BLaER1 treated with 17β-estradiol and CSF1 and Interleukin-3, amounts not matched to agents 10 nM and 100 nM (cell line): ENCODE data around the gene PHPT1.

ENCODE experiments used
- H3K27ac ChIP-seq, 11 experiments: shearing (Covaris generic); formaldehyde crosslinking; 2 replicates each; pipeline ENCODE4 v1.8.1; 2022
- H3K27me3 ChIP-seq, 11 experiments: shearing (Covaris generic); formaldehyde crosslinking; 2 replicates each; pipeline ENCODE4 v1.8.1; 2022
- H3K36me3 ChIP-seq, 11 experiments: shearing (Covaris generic); formaldehyde crosslinking; 2 replicates each; pipeline ENCODE4 v1.8.1; 2022
- H3K4me1 ChIP-seq, 10 experiments: shearing (Covaris generic); formaldehyde crosslinking; 2 replicates each; pipeline ENCODE4 v1.8.1; 2022
- H3K4me2 ChIP-seq, 11 experiments: shearing (Covaris generic); formaldehyde crosslinking; 2 replicates each; pipeline ENCODE4 v1.8.1; 2022
- H3K4me3 ChIP-seq, 10 experiments: shearing (Covaris generic); formaldehyde crosslinking; 2 replicates each; pipeline ENCODE4 v1.8.1; 2022
- H3K9ac ChIP-seq, 11 experiments: shearing (Covaris generic); formaldehyde crosslinking; 2 replicates each; pipeline ENCODE4 v1.8.1; 2022
- H3K9me3 ChIP-seq, 11 experiments: shearing (Covaris generic); formaldehyde crosslinking; replicated peaks in 1 of 11; 2 replicates each; pipeline ENCODE4 v1.8.1; 2022
- H4K20me1 ChIP-seq, 11 experiments: shearing (Covaris generic); formaldehyde crosslinking; 2 replicates each; pipeline ENCODE4 v1.8.1; 2022
- Cebpa-rat ChIP-seq, 11 experiments: shearing (Covaris generic); IDR thresholded peaks; 2 replicates each; pipeline ENCODE4 v1.8.1; 2022

Gene PHPT1

DNA sequence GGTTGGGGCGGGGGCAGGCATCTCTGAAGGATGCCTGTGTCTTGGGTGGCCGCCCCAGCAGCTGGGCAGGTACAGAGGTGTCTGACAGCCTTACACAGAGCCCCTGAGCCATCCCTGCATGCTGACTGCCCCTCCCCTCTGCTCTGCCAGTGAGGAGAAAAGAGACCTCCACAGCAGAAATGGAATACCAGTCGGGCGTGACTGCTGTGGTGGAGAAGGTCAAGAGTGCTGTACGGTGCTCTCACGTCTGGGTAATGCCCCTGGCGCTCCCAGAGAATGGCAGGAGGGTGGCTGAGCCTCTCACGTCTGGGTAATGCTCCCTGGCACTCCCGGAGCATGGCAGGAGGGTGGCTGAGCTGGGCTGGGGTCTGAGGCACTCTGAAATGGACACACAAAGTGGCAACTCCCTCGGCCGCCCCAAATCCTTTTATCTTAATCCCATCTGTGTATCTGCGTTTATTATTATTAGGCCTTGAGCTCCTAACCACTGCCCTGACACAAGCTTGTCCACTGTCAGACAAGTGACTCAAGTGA is 43.9 kb upstream of the PHPT1 start:
- Histone ChIP-seq H3K36me3 (peaks cover 3 to 45% (median 30%) of the 10 kb centered on the region in 11 experiments; a peak in 17 of 22 replicates), H4K20me1 (peaks cover 7 to 51% (median 29%) of the 10 kb centered on the region in 11 experiments; a peak in 19 of 22 replicates), H3K4me2 (no peak overlapping the region), H3K4me1 (peaks cover 47 to 58% (median 52%) of the 10 kb centered on the region in 10 experiments), H3K27me3 (peaks cover 0 to 5% (median 0%) of the 10 kb centered on the region in 11 experiments; a peak in 3 of 22 replicates), H3K9ac (peak overlapping the region in 3 of 11 experiments; percentile 16 to 99 (median 37); a peak in 2 of 22 replicates), H3K9me3 (no peaks in the 10 kb centered on the region), H3K4me3 (no peak overlapping the region), H3K27ac (no peak overlapping the region)
- TF ChIP-seq Cebpa-rat (IDR thresholded peaks at IDR 0.05) = no peak

DNA sequence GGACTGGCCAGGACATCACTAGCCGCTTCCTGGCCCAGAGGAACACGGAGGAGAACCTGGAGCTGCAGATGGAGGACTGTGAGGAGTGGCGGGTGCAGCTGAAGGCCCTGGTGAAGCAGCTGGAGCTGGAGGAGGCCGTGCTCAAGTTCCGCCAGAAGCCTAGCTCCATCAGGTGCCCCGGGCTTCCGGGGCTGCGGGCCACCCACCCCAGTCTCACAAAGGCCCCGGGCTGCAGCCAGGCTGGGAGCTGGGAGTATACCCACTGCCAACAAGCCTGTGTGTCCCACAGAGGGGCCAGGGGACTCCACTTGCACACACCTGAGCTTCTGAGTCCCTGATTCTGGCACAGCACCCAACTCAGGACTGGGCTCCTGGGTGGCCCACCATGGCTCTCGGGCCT is 43.1 kb upstream of the PHPT1 start:
- Histone ChIP-seq H4K20me1 (peaks cover 15 to 54% (median 30%) of the 10 kb centered on the region in 11 experiments; a peak in 19 of 22 replicates), H3K27ac (no peak overlapping the region), H3K9me3 (no peaks in the 10 kb centered on the region), H3K9ac (peak overlapping the region in 10 of 11 experiments; percentile 84 to 99 (median 98); a peak in 16 of 22 replicates), H3K4me2 (peak overlapping the region; percentile 82 to 99 (median 96)), H3K4me1 (peaks cover 47 to 58% (median 52%) of the 10 kb centered on the region in 10 experiments), H3K27me3 (no peaks in the 10 kb centered on the region), H3K4me3 (no peak overlapping the region; a peak in 2 of 20 replicates), H3K36me3 (peaks cover 11 to 53% (median 38%) of the 10 kb centered on the region in 11 experiments; a peak in 20 of 22 replicates)
- TF ChIP-seq Cebpa-rat (IDR thresholded peaks at IDR 0.05) = no peak

DNA sequence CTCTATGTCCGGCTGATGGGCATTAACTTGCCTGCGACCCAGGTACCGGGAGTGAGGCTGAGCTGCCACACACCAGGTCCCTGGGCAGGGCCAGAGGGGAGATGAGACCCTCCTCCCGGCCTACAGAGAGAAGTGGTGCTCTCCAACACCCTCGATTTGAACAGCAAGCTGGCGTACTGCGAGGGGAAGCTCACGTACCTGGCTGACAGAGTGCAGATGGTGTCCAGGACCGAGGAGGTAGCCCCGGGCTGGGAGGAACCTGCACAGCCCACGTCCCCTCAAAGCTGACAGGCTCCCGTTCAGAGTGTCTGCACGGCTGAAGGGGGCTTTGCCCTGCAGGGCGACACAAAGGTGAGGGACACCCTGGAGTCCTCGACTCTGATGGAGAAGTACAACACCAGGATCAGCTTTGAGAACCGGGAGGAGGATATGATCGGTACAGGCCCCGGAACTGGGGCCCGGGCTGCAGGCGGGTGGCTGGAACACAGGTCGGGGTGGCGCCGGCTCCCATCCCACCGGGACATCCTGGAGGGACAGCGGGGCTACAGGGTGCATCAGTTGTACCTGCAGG is 42.5 kb upstream of the PHPT1 start:
- TF ChIP-seq Cebpa-rat (IDR thresholded peaks at IDR 0.05) = no peak
- Histone ChIP-seq H3K9me3 (no peaks in the 10 kb centered on the region), H3K9ac (peak overlapping the region; percentile 84 to 99 (median 98)), H3K27ac (peak overlapping the region; percentile 69 to 98 (median 95); a peak in 19 of 22 replicates), H3K27me3 (no peaks in the 10 kb centered on the region), H3K36me3 (peaks cover 11 to 59% (median 45%) of the 10 kb centered on the region in 11 experiments; a peak in 20 of 22 replicates), H3K4me1 (peaks cover 41 to 57% (median 50%) of the 10 kb centered on the region in 10 experiments), H4K20me1 (peaks cover 17 to 60% (median 36%) of the 10 kb centered on the region in 11 experiments; a peak in 19 of 22 replicates), H3K4me2 (peak overlapping the region; percentile 82 to 99 (median 96)), H3K4me3 (peak overlapping the region; percentile 76 to 100 (median 100))

- peak within 1 kb of the TSS; percentile 82 to 99 (median 96) for H3K4me2 ChIP-seq
- peaks cover 17 to 68% (median 43%) of the 10 kb centered on the region in 11 experiments; a peak in 20 of 22 replicates for H4K20me1 ChIP-seq
- peak within 1 kb of the TSS; percentile 76 to 100 (median 100) for H3K4me3 ChIP-seq
- H3K4me1 ChIP-seq = peaks cover 40 to 56% (median 49%) of the 10 kb centered on the region in 10 experiments
- H3K27ac ChIP-seq = peak within 1 kb of the TSS; percentile 69 to 98 (median 95)
- no peaks in the 10 kb centered on the region for H3K9me3 ChIP-seq
- H3K36me3 ChIP-seq = peaks cover 14 to 67% (median 52%) of the 10 kb centered on the region in 11 experiments
- H3K27me3 ChIP-seq = no peaks in the 10 kb centered on the region
- no peak for TF ChIP-seq Cebpa-rat (IDR thresholded peaks at IDR 0.05)
- H3K9ac ChIP-seq = peak within 1 kb of the TSS; percentile 84 to 99 (median 98)
Measured at GRCh38 chr9:136807281-136808074, 41.7 kb upstream of the PHPT1 start, which contains the start of gene RABL6. RABL6 (plus strand) TSS chr9:136807948; CDS start chr9:136808197, 249 bp downstream.

- peaks cover 44 to 63% (median 52%) of the 10 kb centered on the region in 10 experiments for H3K4me1 ChIP-seq
- H3K9ac ChIP-seq = peak overlapping the region; percentile 84 to 99 (median 98)
- no peaks in the 10 kb centered on the region for H3K9me3 ChIP-seq
- peaks cover 21 to 75% (median 60%) of the 10 kb centered on the region in 11 experiments for H3K36me3 ChIP-seq
- 0 out of 22 replicates have a peak, but pooled peaks of 1 of the 11 experiments have one; percentile 10 for TF ChIP-seq Cebpa-rat (IDR thresholded peaks at IDR 0.05)
- H3K27ac ChIP-seq = peak overlapping the region; percentile 69 to 98 (median 95)
- peak overlapping the region; percentile 76 to 100 (median 100) for H3K4me3 ChIP-seq
- H4K20me1 ChIP-seq = peaks cover 25 to 76% (median 51%) of the 10 kb centered on the region in 11 experiments; a peak in 20 of 22 replicates
- peak overlapping the region; percentile 82 to 99 (median 95) for H3K4me2 ChIP-seq
- no peaks in the 10 kb centered on the region for H3K27me3 ChIP-seq
Measured at GRCh38 chr9:136808075-136808805, 41.0 kb upstream of the PHPT1 start.

GRCh38 chr9:136808806-136809158 is 40.4 kb upstream of the PHPT1 start:
- H3K27me3 ChIP-seq = no peaks in the 10 kb centered on the region
- peaks cover 25 to 76% (median 65%) of the 10 kb centered on the region in 11 experiments for H3K36me3 ChIP-seq
- peak overlapping the region; percentile 76 to 100 (median 100) for H3K4me3 ChIP-seq
- peak overlapping the region; percentile 82 to 99 (median 95) for H3K4me2 ChIP-seq
- no peak for TF ChIP-seq Cebpa-rat (IDR thresholded peaks at IDR 0.05)
- H3K4me1 ChIP-seq = peaks cover 44 to 64% (median 52%) of the 10 kb centered on the region in 10 experiments
- peaks cover 26 to 81% (median 56%) of the 10 kb centered on the region in 11 experiments; a peak in 20 of 22 replicates for H4K20me1 ChIP-seq
- H3K9ac ChIP-seq = peak overlapping the region; percentile 84 to 99 (median 98)
- H3K27ac ChIP-seq = peak overlapping the region; percentile 69 to 98 (median 95)
- H3K9me3 ChIP-seq = no peaks in the 10 kb centered on the region

- no peak for TF ChIP-seq Cebpa-rat (IDR thresholded peaks at IDR 0.05)
- Histone ChIP-seq H3K4me1 (peaks cover 13 to 44% (median 27%) of the 10 kb centered on the region in 10 experiments), H3K27me3 (no peaks in the 10 kb centered on the region), H3K27ac (no peak overlapping the region), H4K20me1 (peaks cover 36 to 98% (median 82%) of the 10 kb centered on the region in 11 experiments; a peak in 21 of 22 replicates), H3K4me2 (no peak overlapping the region; a peak in 1 of 22 replicates), H3K36me3 (peaks cover 50 to 98% (median 87%) of the 10 kb centered on the region in 11 experiments), H3K9me3 (no peaks in the 10 kb centered on the region), H3K4me3 (no peak overlapping the region), H3K9ac (peak overlapping the region in 4 of 11 experiments; percentile 3 to 36 (median 5); a peak in 2 of 22 replicates)
Measured at GRCh38 chr9:136814725-136815421, 34.3 kb upstream of the PHPT1 start.
